CD4-positive, alpha-beta T cell treated with Interferon gamma for 1 hour (primary cell): ENCODE measurements around the gene PRR12.

Source experiments
- DNase-seq: peaks from one replicate; pipeline ENCODE4 v3.0.0-alpha.2; 2020

PRR12 gene, protein sequence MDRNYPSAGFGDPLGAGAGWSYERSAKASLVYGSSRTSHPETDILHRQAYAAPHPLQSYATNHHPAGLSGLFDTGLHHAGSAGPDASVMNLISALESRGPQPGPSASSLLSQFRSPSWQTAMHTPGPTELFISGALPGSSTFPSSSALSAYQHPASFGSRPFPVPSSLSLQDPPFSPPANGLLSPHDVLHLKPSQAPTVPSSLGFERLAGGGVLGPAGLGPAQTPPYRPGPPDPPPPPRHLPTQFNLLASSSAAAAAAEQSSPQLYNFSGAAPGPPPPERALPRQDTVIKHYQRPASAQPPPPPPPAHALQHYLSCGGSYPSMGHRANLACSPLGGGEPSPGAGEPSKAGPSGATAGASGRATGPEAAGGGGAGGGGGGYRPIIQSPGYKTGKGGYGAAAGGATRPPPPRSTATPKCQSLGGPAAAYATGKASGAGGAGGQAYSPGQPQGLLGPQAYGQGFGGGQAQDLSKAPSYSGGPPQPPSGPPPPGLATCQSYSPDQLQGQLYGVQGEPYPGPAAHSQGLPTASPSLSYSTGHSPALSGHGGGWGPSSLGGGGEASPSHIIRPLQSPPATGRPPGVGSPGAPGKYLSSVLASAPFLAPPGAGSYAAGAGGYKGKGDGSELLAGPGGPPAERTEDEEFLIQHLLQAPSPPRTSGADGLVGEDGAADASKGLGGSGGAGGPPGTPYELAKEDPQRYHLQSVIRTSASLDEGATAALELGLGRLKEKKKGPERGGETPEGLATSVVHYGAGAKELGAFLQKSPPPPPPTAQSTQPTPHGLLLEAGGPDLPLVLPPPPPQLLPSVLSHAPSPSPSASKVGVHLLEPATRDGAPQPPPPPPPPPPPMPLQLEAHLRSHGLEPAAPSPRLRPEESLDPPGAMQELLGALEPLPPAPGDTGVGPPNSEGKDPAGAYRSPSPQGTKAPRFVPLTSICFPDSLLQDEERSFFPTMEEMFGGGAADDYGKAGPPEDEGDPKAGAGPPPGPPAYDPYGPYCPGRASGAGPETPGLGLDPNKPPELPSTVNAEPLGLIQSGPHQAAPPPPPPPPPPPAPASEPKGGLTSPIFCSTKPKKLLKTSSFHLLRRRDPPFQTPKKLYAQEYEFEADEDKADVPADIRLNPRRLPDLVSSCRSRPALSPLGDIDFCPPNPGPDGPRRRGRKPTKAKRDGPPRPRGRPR (N-terminal part only)

DNA sequence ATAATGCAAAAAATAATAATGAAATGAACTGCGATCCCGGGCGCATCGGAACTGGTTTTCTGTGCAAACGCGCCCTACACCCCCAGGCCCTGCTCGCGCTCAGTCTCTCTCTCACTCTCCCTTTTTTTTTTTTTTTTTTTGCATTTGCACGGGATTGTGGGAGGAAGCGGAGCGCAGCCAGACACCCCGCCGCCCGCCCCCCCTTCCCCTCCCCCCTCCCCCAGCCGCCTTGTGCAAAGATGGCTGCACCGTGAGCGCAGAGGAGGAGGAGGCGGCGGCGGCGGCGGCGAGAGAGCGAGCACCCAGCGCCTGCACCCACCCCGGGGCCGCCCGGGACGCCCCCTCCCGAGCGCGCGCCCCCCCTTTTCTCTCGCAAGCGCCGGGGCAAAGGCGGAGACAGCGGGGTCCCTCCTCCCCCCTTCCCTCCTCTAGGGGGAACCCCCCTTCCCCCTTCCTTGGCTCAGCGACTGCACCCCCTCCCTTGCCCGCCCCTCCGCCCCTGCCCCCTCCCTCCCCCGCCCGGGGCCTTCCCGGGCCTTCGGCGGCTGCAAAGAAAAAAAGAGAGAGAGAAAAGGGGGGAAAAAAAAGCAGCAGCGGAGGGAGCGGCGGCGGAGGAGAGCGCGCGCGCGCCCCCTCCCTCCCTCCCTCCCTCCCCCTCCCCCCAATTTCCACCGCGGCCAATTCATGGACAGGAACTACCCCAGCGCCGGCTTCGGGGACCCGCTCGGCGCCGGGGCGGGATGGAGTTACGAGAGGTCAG is at the start of gene PRR12:
Gene PRR12, plus strand, starts transcription at position 212 of the 760 bp plus-strand sequence. Its CDS starts 473 bp downstream, at position 685.
- peak; percentile 73 for DNase-seq

DNA sequence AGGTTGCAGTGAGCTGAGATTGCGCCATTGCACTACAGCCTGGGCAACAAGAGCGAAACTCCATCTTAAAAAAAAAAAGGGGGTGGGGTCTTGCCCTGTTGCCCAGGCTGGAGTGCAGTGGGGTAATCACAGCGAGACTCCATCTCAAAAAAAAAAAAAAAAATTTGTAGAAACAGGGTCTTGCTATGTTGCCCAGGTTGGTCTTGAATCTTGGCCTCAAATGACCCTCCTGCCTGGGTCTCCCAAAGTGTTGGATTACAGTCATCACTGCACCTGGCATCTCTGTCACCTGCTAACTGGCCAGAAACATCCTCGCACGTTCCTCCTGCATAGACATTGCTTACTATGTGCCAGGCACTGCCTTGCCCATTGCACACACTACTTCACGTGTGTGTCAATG is 49.1 kb upstream of the PRR12 start:
- no peak for DNase-seq

- no peak for DNase-seq
These were observed 48.5 kb upstream of the PRR12 start for GRCh38 chr19:49542446-49542845.

DNA sequence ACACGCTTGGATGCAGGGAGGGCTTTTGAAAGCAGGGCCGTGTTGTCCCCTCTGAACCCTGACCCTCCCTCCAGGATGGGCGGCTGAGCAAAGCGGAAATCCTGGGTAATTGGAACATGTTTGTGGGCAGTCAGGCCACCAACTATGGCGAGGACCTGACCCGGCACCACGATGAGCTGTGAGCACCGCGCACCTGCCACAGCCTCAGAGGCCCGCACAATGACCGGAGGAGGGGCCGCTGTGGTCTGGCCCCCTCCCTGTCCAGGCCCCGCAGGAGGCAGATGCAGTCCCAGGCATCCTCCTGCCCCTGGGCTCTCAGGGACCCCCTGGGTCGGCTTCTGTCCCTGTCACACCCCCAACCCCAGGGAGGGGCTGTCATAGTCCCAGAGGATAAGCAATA is 48.0 kb upstream of the PRR12 start:
- DNase-seq: no peak

DNA sequence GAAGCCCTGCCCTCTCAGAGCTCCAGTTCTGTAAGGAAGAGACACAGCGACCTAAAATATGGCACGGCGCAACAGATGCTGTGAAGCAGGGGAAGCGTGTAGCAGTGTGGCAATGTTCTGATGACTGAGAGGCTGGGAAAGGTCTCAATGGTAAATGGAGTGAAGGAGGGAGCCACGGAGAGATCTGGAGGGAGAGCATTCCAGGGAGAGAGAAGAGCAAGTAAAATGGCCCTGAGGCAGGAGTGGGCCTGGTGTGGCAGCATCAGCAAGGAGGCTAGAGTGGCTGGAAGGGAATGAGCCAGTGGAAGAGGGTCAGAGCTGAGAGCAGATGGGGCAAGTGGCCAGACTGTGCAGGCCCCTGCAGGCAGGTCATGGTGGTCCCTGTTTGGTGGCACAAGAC is 46.8 kb upstream of the PRR12 start:
- DNase-seq: no peak

GRCh38 chr19:49546825-49547565 is 44.0 kb upstream of the PRR12 start:
- DNase-seq: peak; percentile 48

GRCh38 chr19:49549045-49549444 is 41.9 kb upstream of the PRR12 start:
- DNase-seq: no peak

DNA sequence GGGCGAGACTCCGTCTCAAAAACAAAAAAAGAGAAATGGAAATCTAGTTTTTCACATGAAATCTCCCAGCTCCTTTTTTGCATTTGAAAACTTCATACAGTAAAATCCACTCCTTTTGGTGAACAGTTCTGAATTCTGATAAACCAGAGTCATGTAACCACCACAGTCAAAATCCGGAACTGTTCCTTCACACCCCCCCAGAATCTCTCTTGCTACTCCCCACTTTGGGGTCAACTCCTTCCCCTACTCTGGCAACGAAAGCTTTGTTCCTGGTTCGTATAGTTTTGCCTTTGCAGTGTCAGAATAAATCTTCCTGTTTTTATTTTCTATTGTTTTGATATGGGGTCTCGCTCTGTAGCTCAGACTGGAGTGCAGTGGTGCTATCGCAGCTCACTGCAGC is 39.5 kb upstream of the PRR12 start:
- no peak for DNase-seq

- no peak for DNase-seq
These were observed 38.2 kb upstream of the PRR12 start for GRCh38 chr19:49552749-49553148.

- DNase-seq: no peak
These were observed 37.3 kb upstream of the PRR12 start for GRCh38 chr19:49553451-49554271.

DNA sequence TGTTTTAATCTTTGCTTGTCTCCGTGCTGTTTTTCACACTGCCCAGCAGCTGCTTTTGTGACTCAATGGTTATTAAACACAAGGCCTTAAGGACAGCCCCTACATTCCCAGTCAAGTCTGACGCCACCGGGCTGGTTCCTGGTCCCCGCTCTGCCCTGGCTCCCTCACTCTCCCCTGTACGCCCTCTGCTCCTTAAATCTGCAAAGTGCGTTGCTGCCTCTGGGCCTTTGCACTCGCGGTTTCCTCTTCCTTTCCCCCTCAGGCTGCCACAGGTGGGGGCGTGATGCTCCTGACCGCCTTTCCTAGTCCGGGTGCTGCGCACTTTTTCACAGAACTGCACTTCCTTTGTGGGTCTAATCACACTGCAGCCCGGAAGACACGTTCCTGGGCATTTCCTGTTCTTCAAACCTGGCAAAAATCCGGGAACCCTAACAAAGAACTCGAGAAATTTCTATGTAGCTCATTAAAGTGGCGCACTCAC is 36.2 kb upstream of the PRR12 start:
- no peak for DNase-seq

- peak; percentile 82 for DNase-seq
These were observed 35.2 kb upstream of the PRR12 start for GRCh38 chr19:49555600-49556411.

DNA sequence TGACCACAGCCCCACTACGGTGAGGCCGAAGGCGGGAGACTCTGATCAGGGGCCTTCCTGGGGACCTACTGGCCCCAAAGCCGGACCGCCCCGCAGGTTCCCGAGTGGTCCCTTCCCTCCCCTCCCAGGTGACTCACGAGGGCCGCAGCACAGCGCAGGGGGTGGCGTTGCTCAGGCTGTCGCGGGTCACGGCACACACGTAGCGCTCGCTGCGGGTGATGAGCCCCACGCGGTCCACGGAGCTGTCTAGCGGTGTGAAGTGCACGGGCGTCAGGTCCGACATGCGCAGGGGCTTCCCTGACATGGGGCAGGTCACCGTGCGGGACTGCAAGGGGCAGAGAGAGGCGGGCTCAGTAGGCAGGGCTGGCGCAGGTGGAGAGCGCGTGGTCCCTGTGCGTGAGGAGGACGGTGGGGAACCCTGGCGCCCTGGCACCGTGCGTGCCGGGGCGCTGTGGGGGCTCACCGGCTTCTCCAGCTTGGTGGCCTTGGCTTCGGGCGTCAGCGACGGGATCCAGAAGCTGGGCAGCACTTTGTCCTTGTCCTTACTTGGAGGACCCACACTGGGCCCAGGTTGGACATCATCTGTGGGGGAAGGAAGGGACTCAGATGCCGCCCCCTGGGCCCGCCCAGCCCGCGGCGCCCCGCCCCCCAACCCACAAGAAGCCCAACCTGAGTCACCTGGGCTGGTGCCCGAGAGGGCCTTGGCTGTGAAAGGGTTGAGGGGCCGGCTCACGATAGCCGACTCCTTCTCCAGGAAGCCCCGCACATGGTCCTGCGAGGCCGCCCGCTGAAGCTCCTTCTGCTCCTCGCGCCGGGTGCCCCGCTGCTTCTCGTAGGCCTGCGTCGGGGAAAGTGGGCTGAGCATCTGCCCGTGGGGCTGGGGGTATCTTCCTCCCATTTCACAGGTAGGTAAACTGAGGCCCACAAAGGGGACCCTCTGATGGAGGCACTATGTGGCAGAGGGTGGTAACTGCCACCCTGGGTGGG is 34.3 kb upstream of the PRR12 start:
- DNase-seq: no peak

GRCh38 chr19:49557641-49558325 is 33.2 kb upstream of the PRR12 start:
- DNase-seq: no peak

DNA sequence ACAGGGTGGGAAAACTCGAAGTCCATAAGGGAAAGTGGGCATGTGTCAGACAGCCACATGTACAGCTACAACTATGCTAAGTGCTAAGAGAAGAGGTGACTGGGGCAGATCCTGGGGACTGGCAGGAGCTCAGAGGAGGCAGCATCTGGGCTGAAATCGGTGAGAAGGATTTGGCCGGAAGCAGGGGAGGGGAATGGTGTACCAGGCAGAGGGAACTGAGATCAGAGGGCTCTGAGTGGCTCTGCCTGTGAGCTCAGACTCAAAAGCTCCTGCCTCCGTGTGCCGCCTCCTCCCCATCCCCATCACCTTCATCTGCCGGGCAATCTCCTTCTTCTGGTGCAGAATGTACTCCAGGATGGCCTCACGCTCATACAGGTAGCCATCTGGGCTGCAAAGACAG is 32.4 kb upstream of the PRR12 start:
- DNase-seq: no peak

DNA sequence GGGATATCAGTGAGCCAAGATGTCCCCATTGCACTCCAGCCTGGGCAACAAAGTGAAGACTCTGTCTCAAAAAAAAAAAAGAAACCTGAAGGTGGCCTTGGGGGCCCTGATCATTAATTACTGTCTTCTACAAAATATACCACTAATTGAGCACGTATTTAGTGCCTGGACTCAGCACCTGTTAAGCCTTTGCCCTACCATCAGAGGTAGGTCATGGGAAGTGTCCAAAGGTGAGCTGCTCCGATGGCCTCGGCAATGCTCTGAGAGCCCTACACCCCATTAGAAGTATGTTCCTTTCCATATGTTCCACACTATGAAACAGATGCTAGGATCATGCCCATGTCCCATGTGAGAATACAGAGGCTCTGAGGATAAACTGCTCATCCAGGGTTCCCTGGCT is 31.5 kb upstream of the PRR12 start:
- DNase-seq: no peak

- DNase-seq: no peak
These were observed 31.1 kb upstream of the PRR12 start for GRCh38 chr19:49559928-49560327.

DNA sequence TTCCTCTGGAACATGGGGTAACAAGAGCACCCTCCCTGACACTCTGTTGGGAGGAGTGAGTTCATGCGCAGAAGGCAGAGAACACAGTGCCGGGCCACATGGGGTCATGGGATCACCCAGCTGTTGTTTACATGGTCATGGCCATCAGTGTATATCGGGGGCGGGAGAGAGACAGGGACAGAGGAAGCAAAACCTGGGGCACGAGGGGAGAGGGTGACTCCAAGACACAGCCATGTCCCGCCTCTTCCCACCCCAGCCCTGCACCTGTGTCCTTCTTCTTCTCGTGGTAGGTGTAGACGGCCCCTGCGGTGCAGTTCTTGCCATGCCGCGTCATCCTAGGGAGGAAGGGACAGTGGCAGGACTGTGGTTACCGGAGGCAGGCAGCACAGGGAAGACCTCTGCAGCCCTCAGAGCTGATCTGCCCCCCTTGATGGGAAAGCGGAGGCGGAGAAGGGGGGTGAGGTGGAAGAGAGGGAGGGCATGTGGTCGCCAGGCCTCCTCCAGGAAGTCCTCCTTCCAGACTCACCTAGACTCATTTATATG is 30.6 kb upstream of the PRR12 start:
- no peak for DNase-seq
